HG03103 (cell line): Measurements from ENCODE around the gene PDE4D.

ENCODE experiments used
- ATAC-seq: cut with Tn5 transposase; IDR thresholded peaks from one replicate; pipeline ENCODE4 v1.9.1; 2021; ENCODE audit warnings: low read depth; ENCODE audit not compliant: unreplicated experiment

The PDE4D gene

GRCh38 chr5:59125011-59125961 is 768.2 kb downstream of the PDE4D start:
- no peak for ATAC-seq

- no peak for ATAC-seq
Measured at GRCh38 chr5:59123595-59124561, 769.6 kb downstream of the PDE4D start.

GRCh38 chr5:59119480-59119879 is 774.0 kb downstream of the PDE4D start:
- no peak for ATAC-seq

GRCh38 chr5:59117320-59117719 is 776.2 kb downstream of the PDE4D start:
- no peak for ATAC-seq

GRCh38 chr5:59116231-59116865 is 777.2 kb downstream of the PDE4D start:
- no peak for ATAC-seq

GRCh38 chr5:59115345-59115744 is 778.2 kb downstream of the PDE4D start:
- no peak for ATAC-seq

GRCh38 chr5:59109383-59109782 is 784.1 kb downstream of the PDE4D start:
- ATAC-seq: no peak

GRCh38 chr5:59107692-59108091 is 785.8 kb downstream of the PDE4D start:
- ATAC-seq: no peak

GRCh38 chr5:59104400-59105127 is 789.0 kb downstream of the PDE4D start:
- no peak for ATAC-seq

- no peak for ATAC-seq
Measured at GRCh38 chr5:59103303-59103702, 790.2 kb downstream of the PDE4D start.

- no peak for ATAC-seq
Measured at GRCh38 chr5:59102437-59102836, 791.1 kb downstream of the PDE4D start.

GRCh38 chr5:59100875-59101274 is 792.7 kb downstream of the PDE4D start:
- no peak for ATAC-seq

GRCh38 chr5:59099995-59100345 is 793.6 kb downstream of the PDE4D start:
- ATAC-seq: no peak

- ATAC-seq: no peak
Measured at GRCh38 chr5:59099270-59099994, 794.1 kb downstream of the PDE4D start.

GRCh38 chr5:59098743-59099142 is 794.8 kb downstream of the PDE4D start:
- no peak for ATAC-seq

GRCh38 chr5:59097712-59098111 is 795.8 kb downstream of the PDE4D start:
- no peak for ATAC-seq

GRCh38 chr5:59097116-59097515 is 796.4 kb downstream of the PDE4D start:
- ATAC-seq: no peak

- no peak for ATAC-seq
Measured at GRCh38 chr5:59095480-59095879, 798.0 kb downstream of the PDE4D start.

- no peak for ATAC-seq
Measured at GRCh38 chr5:59094864-59095263, 798.7 kb downstream of the PDE4D start.

- no peak for ATAC-seq
Measured at GRCh38 chr5:59093329-59093728, 800.2 kb downstream of the PDE4D start.
